ENCODE data around the gene ZNF548. TPM values are rescaled to one million over a fixed set of nuclear protein-coding genes. Genes with fewer than 3 reads are reported as not detected.

ZNF548 gene
- total RNA-seq, 1 experiment from 2014 or later, result 14.7 TPM

- H3K36me3 ChIP-seq (ENCODE audit: control insufficient read depth, insufficient read depth, low read length), result no peaks in the 10 kb centered on the region
- peaks cover 19% of the 10 kb centered on the region for H3K9me3 ChIP-seq (ENCODE audit: control insufficient read depth, insufficient read depth, low read depth, low read length)
- in situ Hi-C loops (cut with HindIII; ENCODE audit: low pct_unique_long_range_greater_than_20kb, low sequenced_read_pairs) (no loop called here), intact Hi-C loops (cut with micrococcal nuclease; ENCODE audit: unreplicated experiment) (no loop called here)
- TF ChIP-seq CTCF (IDR thresholded peaks at IDR 0.05) (no peak), REST (IDR thresholded peaks at IDR 0.05; ENCODE audit: insufficient read depth in 1 of 2, low read depth in 2 of 2, low read length in 1 of 2) (no peak), POLR2AphosphoS5 (IDR thresholded peaks at IDR 0.05; ENCODE audit: low read depth, low read length) (no peak), SIN3A (IDR thresholded peaks at IDR 0.05; ENCODE audit: borderline replicate concordance, insufficient read depth, low read depth, low read length) (no peak), TCF7L2 (IDR thresholded peaks at IDR 0.05; ENCODE audit: low read depth, low read length) (no peak)
- ChIA-PET CTCF (no interaction called here), POLR2A (interaction anchor here (0.7 kb wide), 1 partner anchor 54 kb away, joined by 3 read pairs; no protein-coding TSS in a partner anchor)
- H3K4me1 ChIP-seq (ENCODE audit: control insufficient read depth, insufficient read depth, low read length), result peaks cover 5% of the 10 kb centered on the region
- H3K27me3 ChIP-seq (ENCODE audit: control insufficient read depth, insufficient read depth, low read length), result no peaks in the 10 kb centered on the region
- peak overlapping the region; percentile 65 to 92 for H3K4me3 ChIP-seq (ENCODE audit: low read depth in 2 of 2, low read length in 2 of 2)
- TSS peak; percentile 88 for BruUV-seq (replicated peaks)
- peak overlapping the region; percentile 86 for H3K27ac ChIP-seq (ENCODE audit: low read length)
- DNase-seq (ENCODE audit: low read depth, low spot score) (peak; percentile 43), ATAC-seq (peak; percentile 23)
These were observed 44.9 kb downstream of the ZNF548 start for GRCh38 chr19:57434386-57435061.

- H3K9me3 ChIP-seq (ENCODE audit: control insufficient read depth, insufficient read depth, low read depth, low read length), result peaks cover 24% of the 10 kb centered on the region
- peak within 1 kb of the TSS; percentile 86 for H3K27ac ChIP-seq (ENCODE audit: low read length)
- no peaks in the 10 kb centered on the region for H3K27me3 ChIP-seq (ENCODE audit: control insufficient read depth, insufficient read depth, low read length)
- in situ Hi-C loops (cut with HindIII; ENCODE audit: low pct_unique_long_range_greater_than_20kb, low sequenced_read_pairs), result no loop called here
- ATAC-seq (peak; percentile 99), DNase-seq (ENCODE audit: low read depth, low spot score) (peak; percentile 93)
- H3K4me3 ChIP-seq (ENCODE audit: low read depth in 2 of 2, low read length in 2 of 2), result peak within 1 kb of the TSS; percentile 65 to 92
- ChIA-PET CTCF (no interaction called here), POLR2A (interaction anchor here (0.7 kb wide), 2 partner anchors 46 to 347 kb away, joined by 3 to 6 read pairs; partner anchors contain the start of gene ZNF548)
- TF ChIP-seq POLR2AphosphoS5 (IDR thresholded peaks at IDR 0.05; ENCODE audit: low read depth, low read length) (peak; percentile 90), CTCF (IDR thresholded peaks at IDR 0.05) (no peak), REST (IDR thresholded peaks at IDR 0.05; ENCODE audit: insufficient read depth in 1 of 2, low read depth in 2 of 2, low read length in 1 of 2) (no peak), TCF7L2 (IDR thresholded peaks at IDR 0.05; ENCODE audit: low read depth, low read length) (no peak), SIN3A (IDR thresholded peaks at IDR 0.05; ENCODE audit: borderline replicate concordance, insufficient read depth, low read depth, low read length) (0 out of 2 replicates have a peak, but pooled peaks have one; percentile 59)
- peaks cover 5% of the 10 kb centered on the region for H3K4me1 ChIP-seq (ENCODE audit: control insufficient read depth, insufficient read depth, low read length)
- intact Hi-C loops (cut with micrococcal nuclease; ENCODE audit: unreplicated experiment), result no loop called here
- no peaks in the 10 kb centered on the region for H3K36me3 ChIP-seq (ENCODE audit: control insufficient read depth, insufficient read depth, low read length)
- BruUV-seq (replicated peaks), result no TSS peak
These were observed 45.7 kb downstream of the ZNF548 start, which contains the start of gene ZNF749 for GRCh38 chr19:57435062-57435978. Gene ZNF749, plus strand, starts transcription at chr19:57435325. Its CDS starts 254 bp downstream, at chr19:57435579.
